Right lobe of liver (tissue), 6 donors: ENCODE measurements around the gene TGFB2. TPM values are rescaled to one million over a fixed set of nuclear protein-coding genes. Genes with fewer than 3 reads are reported as not detected.
A peak's percentile ranks its signal among the peaks of the same experiment; 100 is the strongest.

ENCODE experiments used
- ATAC-seq, 4 donors: fragments of 200-7000 bp; cut with Tn5 transposase; one replicate each; pipeline ENCODE4 v1.9.1; 2020; ENCODE audit warnings: mild to moderate bottlenecking in 4 of 4, moderate library complexity in 4 of 4
- DNase-seq, 3 donors: peaks; one replicate each; pipeline ENCODE4 v3.0.0-alpha.2; 2020
- H3K27ac ChIP-seq, 3 donors: fragments of 200-600 bp; one replicate each; pipeline ENCODE4 v1.8.0; 2022
- H3K27me3 ChIP-seq, 2 donors: fragments of 200-600 bp; one replicate each; pipeline ENCODE4 v1.8.0; 2022
- H3K36me3 ChIP-seq, 4 donors: fragments of 200-600 bp; sonication (generic) in 1 of 4; one replicate each; pipeline versions ENCODE4 v1.5.1 to v1.8.0; 2017 to 2022; ENCODE audit warnings: control low read depth in 1 of 4
- H3K4me1 ChIP-seq, 4 donors: fragments of 200-600 bp; sonication (generic) in 1 of 4; one replicate each; pipeline versions ENCODE4 v1.5.1 to v1.8.0; 2017 to 2022; ENCODE audit warnings: control low read depth in 1 of 4
- H3K4me3 ChIP-seq, 3 donors: fragments of 200-600 bp; one replicate each; pipeline ENCODE4 v1.8.0; 2022
- H3K9me3 ChIP-seq, 4 donors: fragments of 200-600 bp; sonication (generic) in 1 of 4; one replicate each; pipeline versions ENCODE4 v1.5.1 to v1.8.0; 2017 to 2022; ENCODE audit warnings: control low read depth in 1 of 4
- CTCF ChIP-seq, 4 donors: fragments of 200-600 bp in 3 of 4; fragments of 450-650 bp in 1 of 4; IDR thresholded peaks; one replicate each; pipeline versions ENCODE4 v1.5.1 to v1.8.0; 2016 to 2022; ENCODE audit warnings: antibody characterized with exemption in 4 of 4, mild to moderate bottlenecking in 2 of 4
- POLR2A ChIP-seq: fragments of 450-650 bp; IDR thresholded peaks from one replicate; pipeline ENCODE4 v1.6.1; 2017; ENCODE audit warnings: antibody characterized with exemption, mild to moderate bottlenecking
- WGBS: methylation state at CpG from one replicate; pipeline ENCODE4 v1.1.6; 2018; ENCODE audit warnings: low coverage, low lambda C conversion rate; ENCODE audit not compliant: insufficient coverage; ENCODE audit errors: missing lambda C conversion rate; 5-methylcytosine and 5-hydroxymethylcytosine counted together
- intact Hi-C, 2 donors: fragments of 100-400 bp; cut with DNase I; formaldehyde crosslinking; loops; one replicate each; pipeline versions ENCODE4 v1.11.2 to v1.14.1; 2022
- long read RNA-seq: library from polyadenylated mRNA; unstranded; transcript quantifications from one replicate; pipeline ENCODE4 v2.0.0, GENCODE V29; 2019
- total RNA-seq, 6 experiments: library from RNA; depleted of rRNA in 2 of 6; stranded (reverse); fragments of >200 nt in 2 of 6; fragmentation: NEBNext Ultra II Directional in 3 of 6; extraction: Animal tissue kit (Norgen Biotek cat#: 25700) in 3 of 6; gene quantifications; one replicate each; pipeline versions ENCODE4 v1.1.0 to v1.2.4, GENCODE V29; 2016 to 2023
- donor health status: DM: no; HTN: yes; CAD: no.
- donor health status: DM: no; HTN: no; CAD: no.
- donor health status: DM: no; HTN: no; CAD: no.
- donor health status: DM: no; HTN: yes; CAD: no.
- donor health status: DM: no; HTN: yes; CAD: no.

Gene TGFB2
- 1 to 10 TPM in 1 of 6 experiments, under 1 TPM in 5; 0.18 to 2.8 (median 0.34) TPM for total RNA-seq
- long read RNA-seq, result 0 reads

- Histone ChIP-seq H3K27ac (peak within 1 kb of the TSS; percentile 11 to 58 (median 34)), H3K4me3 (peak within 1 kb of the TSS; percentile 43 to 55 (median 49)), H3K36me3 (no peaks in the 10 kb centered on the region), H3K27me3 (no peaks in the 10 kb centered on the region), H3K4me1 (peaks cover 0 to 21% (median 0%) of the 10 kb centered on the region in 4 donors), H3K9me3 (no peaks in the 10 kb centered on the region)
- ATAC-seq (peak; percentile 33 to 60 (median 46)), DNase-seq (no peak)
- WGBS, result 5% methylated on average over 18 of the region's 22 CpGs
- intact Hi-C loops, result no loop called here
- TF ChIP-seq POLR2A, result peak; percentile 50
- no peak for TF ChIP-seq CTCF (IDR thresholded peaks at IDR 0.05)
These were observed at the start of gene TGFB2 for GRCh38 chr1:218344814-218345672. TGFB2 (plus strand) TSS chr1:218345336; CDS start chr1:218346702, 1,366 bp downstream.

DNA sequence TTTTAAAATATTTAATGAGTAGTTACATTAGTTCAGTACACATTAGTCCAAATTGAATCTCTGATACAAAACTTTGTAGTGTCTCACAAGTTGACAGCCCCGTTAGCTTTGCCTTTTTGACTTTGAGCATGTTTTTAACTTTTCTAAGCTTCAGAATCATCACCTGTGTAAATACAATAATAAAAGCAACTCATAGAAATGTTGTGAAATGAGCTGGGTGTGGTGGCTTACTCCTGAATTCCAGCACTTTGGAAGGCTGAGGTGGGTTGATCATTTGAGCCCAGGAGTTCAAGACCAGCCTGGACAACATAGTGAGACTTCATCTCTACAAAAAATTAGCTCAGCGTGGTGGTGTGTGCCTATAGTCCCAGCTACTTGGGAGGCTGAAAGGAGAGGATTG, 49.0 kb upstream of the TGFB2 start:
- Histone ChIP-seq H3K4me1 (no peaks in the 10 kb centered on the region), H3K27me3 (no peaks in the 10 kb centered on the region), H3K4me3 (no peak overlapping the region), H3K9me3 (no peaks in the 10 kb centered on the region), H3K36me3 (no peaks in the 10 kb centered on the region), H3K27ac (no peak overlapping the region)
- DNase-seq (no peak), ATAC-seq (no peak)
- 96% methylated on average over 2 of the region's 2 CpGs for WGBS
- intact Hi-C loops, result no loop called here
- TF ChIP-seq CTCF (IDR thresholded peaks at IDR 0.05) (no peak), POLR2A (no peak)

DNA sequence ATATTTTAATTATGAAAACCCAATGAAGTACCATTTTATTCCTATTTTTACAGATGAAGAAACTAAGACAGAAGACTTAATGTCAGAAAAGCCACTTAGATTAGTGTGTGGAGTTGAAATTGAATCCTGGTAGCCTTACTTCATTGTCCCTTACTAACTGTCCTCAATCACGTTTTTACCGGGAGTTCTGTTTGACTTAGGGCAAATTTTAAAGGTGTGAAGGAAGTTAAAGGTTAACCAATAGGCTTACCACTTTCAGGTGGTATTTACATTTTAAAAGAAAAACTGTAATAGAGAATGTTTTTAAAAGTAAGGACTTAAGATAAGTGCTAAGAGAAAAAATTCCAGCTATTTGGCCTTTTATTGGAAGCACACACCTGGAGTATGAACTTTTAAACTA, 47.7 kb upstream of the TGFB2 start:
- intact Hi-C loops, result no loop called here
- Histone ChIP-seq H3K4me1 (no peaks in the 10 kb centered on the region), H3K4me3 (no peak overlapping the region), H3K27ac (no peak overlapping the region), H3K36me3 (no peaks in the 10 kb centered on the region), H3K27me3 (no peaks in the 10 kb centered on the region), H3K9me3 (no peaks in the 10 kb centered on the region)
- ATAC-seq (no peak), DNase-seq (no peak)
- no peak for TF ChIP-seq CTCF (IDR thresholded peaks at IDR 0.05)
- no peak for TF ChIP-seq POLR2A
- 35% methylated on average over 2 of the region's 2 CpGs for WGBS

GRCh38 chr1:218297867-218298266, 47.3 kb upstream of the TGFB2 start:
- DNase-seq, result no peak
- Histone ChIP-seq H3K27me3 (no peaks in the 10 kb centered on the region), H3K27ac (no peak overlapping the region), H3K4me1 (no peaks in the 10 kb centered on the region), H3K4me3 (no peak overlapping the region), H3K36me3 (no peaks in the 10 kb centered on the region), H3K9me3 (no peaks in the 10 kb centered on the region)
- intact Hi-C loops, result no loop called here
- 92% methylated on average over 1 of the region's 1 CpG for WGBS
- no peak for TF ChIP-seq POLR2A
- TF ChIP-seq CTCF (IDR thresholded peaks at IDR 0.05), result no peak
- no peak for ATAC-seq
